ENCODE data around the gene NPAS3.

GRCh38 chr14:33350366-33350990 lies 411.8 kb downstream of the NPAS3 start:
- TF ChIP-seq POLR2A (IDR thresholded peaks at IDR 0.05; ENCODE audit: low read depth, low read length): no peak
- no peak for TF ChIP-seq POLR2AphosphoS5 (IDR thresholded peaks at IDR 0.05; ENCODE audit: low read depth, low read length)
- TF ChIP-seq TAF1 (IDR thresholded peaks at IDR 0.05; ENCODE audit: low read depth, low read length): no peak
- no peak for TF ChIP-seq POU2F2 (IDR thresholded peaks at IDR 0.05; ENCODE audit: low read depth, low read length)
